NCI-H2196 (cell line): Measurements from ENCODE around the gene BMP8B.
"Not testable (repeated sequence)": the region's sequence is repeated elsewhere in the genome, so short reads cannot be mapped to it uniquely, and the experiment has no call there.

Experiments used
- DNase-seq: peaks from one replicate; lab custom pipeline; 2025; ENCODE audit not compliant: unreplicated experiment; lab: John Stamatoyannopoulos, UW

BMP8B gene

GRCh38 chr1:39779137-39779536 is 9.5 kb downstream of the BMP8B start:
- DNase-seq = no peak

DNA sequence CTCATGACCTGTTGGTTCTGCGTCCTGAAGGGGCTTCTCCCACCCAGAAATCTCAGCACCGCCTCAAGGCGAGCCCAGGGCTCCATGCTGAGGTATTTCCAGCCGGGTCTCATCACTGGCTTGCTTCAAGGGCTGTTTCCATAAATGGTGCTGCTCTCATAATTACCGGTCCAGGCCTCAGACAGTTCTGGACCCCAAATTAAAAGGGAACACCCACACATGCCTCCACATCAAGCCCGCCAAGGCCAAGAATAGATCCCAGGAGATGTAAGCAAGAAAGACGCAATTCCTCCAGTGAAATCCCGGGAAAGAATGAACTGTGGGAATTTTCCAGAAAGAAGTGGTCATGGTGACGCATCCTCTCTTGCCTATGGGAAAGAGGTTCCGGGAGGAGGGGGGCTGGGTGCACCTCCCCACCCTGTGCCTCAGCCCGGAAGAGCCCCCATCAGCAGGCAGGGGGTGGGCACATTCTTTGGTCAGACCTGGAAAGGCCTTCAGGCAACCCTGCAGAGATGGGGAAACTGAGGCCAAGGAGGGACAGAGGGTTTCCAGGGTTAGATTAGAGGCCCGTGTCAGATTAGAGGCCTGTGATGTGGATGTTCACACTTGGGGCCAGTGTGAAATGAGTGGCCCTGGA is 10.1 kb downstream of the BMP8B start:
- DNase-seq = not testable (repeated sequence)

GRCh38 chr1:39777896-39778295 is 10.8 kb downstream of the BMP8B start:
- not testable (repeated sequence) for DNase-seq

- DNase-seq = no peak
Measured at GRCh38 chr1:39777306-39777705, 11.4 kb downstream of the BMP8B start.

DNA sequence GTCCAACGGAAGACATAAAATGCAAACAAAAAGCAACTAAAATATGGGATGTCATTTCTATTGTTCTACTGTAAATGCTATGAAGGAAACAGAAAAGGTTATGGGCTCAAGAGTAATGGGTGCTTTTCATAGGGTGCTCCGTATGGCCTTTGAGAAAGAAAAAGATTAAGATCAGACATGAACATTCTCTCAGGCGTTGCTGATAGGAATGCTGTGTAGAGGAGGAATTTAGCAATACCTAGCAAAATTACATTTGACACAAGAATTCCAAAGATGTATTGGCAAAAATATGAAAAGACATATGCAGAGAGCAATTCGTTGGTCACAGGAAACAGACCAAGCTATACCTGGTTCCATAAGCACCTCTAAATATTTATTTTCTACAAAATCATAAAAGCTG is 11.8 kb downstream of the BMP8B start:
- DNase-seq = no peak

GRCh38 chr1:39776400-39776713 is 12.3 kb downstream of the BMP8B start:
- DNase-seq = no peak

- DNase-seq = not testable (repeated sequence)
Measured at GRCh38 chr1:39775676-39776399, 12.8 kb downstream of the BMP8B start.

DNA sequence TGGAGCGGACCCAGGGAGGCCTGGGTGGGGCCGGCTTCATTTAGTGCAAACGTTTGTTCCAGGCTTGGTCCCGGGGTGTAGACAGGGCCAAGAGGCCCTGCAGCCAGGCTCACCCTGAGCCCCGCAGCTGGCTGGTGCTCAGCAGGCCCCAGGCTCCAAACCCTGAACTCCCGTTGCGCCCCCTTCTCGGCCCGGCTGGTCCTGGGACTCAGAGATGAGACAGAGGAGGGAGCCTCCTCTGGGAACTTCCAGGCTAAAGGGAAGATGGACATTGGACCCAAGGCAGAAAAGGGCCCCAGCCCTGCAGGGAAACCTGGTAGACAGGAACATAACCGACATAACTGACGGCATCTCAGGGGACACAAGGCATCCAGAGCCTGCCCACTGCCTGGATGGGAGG is 13.5 kb downstream of the BMP8B start:
- DNase-seq = not testable (repeated sequence)

GRCh38 chr1:39773369-39773979 is 15.2 kb downstream of the BMP8B start:
- DNase-seq = not testable (repeated sequence)

DNA sequence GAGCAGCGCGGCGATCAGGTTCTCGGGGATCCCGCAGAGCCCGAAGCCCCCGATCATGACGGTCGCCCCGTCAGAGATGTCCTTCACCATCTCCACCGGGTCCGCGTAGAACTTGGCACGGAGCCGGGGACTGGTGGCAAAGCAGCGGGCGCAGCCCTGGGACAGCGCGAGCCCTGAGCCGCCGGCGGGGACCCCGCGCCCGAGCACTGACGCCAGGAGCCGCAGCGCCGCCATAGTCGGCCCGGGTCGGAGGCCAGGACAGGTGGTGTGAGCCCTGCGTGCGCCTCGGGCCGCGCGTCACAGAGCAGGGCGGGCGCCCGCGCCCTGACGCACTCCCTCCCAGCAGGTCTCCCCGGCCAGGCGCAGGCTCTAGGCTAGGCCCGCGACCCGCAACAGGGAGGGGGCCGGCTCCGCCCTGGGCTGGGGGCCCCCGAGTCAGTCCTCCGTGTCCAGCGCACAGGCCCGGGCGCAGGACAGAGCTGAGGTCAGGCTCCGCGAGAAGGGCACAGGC is 17.6 kb downstream of the BMP8B start, which contains the start of gene OXCT2:
TSS of gene OXCT2 (minus strand) at position 327 of the 511 bp plus-strand sequence. CDS start at position 234, 93 bp downstream.
- DNase-seq = not testable (repeated sequence)

DNA sequence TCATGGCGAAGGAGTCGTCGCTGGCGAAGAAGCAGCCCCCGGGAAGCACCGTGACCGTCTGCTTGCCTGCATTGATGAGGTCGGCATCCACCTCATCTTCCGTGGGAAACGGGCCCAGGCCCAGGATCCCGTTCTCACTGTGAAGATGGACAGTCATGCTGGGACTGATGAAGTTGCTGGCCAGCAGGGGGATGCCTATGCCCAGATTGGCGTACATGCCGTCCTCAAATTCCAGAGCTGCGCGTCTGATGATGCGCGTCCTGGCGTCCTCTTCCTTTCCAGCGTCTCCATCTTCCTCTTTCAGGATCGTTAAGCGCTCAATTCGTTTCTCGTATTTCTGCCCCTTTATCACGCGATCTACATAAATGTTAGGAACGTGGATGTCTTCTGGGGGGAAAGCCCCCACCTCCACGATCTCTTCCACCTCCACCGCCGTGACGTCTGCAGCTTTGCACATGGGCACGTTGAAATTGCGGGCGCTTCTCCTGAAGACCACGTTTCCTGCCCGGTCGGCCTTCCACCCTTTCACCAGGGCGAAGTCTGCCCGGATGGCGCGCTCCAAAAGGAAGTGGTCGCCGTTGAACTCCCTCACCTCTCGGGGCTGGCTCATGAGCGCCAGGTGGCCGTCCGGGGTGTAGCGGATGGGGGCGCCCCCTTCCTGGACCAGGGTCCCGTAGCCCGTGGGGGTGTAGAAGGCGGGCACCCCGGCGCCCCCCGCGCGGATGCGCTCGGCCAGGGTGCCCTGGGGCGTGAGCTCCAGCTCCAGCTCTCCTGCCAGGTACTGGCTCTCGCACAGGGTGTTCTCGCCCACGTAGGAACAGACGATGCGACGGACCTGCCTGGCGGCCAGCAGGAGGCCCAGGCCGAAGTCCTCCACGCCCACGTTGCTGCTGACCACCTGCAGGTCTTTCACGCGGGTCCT is 18.3 kb downstream of the BMP8B start:
- DNase-seq = not testable (repeated sequence)

DNA sequence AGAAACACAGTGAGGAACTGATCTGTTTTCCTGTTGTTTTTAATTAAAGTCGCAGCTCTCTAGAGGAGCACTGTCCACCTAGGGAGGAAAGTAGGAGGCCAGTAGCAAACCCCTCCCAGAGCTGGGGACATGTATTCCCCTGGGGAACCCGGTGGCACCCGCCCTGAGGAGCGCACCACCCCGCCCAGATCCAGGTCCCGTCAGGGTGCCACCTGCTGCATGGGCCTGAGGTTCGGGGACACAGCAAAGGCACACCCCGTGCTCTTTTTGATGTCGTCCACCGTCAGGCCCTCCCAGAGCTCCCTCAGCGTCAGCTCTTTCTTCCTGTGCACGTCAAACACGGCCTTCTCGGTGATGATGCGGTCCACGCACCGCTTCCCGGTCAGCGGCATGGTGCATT is 19.2 kb downstream of the BMP8B start:
- DNase-seq = not testable (repeated sequence)

GRCh38 chr1:39766466-39766865 is 22.2 kb downstream of the BMP8B start:
- DNase-seq = not testable (repeated sequence)

DNA sequence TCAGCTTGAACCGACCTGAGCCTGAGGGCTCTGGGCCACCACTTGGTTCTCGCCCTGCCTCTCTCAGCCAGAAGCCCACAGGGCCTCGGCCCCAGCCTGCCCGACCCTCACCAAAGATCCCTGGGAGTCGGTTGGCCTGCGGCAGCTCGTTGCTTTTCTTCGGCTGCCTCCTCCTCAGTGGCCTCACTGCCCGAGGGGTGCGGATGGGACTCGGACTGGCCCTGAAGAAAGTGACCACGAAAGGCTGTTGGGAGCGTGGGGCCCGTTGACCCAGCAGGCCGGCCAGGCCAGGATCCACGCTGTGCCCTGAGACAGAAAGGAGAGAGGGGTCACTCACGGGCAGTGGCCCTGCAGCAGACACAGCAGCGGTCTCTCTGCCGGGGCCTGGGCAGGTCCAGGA is 24.2 kb downstream of the BMP8B start:
- not testable (repeated sequence) for DNase-seq

DNA sequence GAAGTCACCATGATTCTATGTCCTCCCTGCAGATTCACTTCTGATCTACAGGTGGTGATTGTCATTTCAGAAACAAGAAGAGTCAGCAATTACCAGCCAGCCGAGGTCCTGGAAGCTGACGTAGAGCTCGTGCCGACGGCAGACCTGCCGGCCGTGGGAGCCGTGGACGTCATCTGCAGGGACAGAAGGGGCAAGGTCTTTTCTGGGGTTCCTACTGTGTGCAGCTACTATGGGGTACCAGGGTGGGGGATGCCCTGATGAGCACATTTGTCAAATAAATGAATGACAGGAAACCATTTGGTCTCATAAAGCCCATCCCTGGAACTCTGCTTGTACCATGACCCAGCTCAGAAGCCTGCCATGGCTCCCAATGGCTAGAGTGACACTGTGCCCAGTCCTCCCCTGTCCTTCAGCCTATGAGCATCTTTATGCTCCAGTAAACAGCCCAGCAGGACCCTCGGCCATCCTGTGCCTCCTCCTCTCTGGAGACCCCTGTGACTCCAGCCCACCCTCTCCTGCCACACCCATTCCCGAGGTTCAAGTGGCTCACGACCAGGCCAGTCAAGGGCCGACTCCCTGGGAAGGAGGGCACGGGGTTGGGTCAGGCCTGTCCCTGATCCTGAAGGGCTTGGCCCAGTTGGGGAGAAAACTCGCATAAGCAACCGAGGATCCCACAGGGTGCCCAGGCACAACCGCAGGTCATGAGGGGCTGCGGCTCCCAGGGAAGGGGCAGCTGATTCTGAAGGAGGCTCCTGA is 24.9 kb downstream of the BMP8B start:
- DNase-seq = not testable (repeated sequence)

GRCh38 chr1:39762550-39763540 is 25.8 kb downstream of the BMP8B start:
- DNase-seq = no peak

DNA sequence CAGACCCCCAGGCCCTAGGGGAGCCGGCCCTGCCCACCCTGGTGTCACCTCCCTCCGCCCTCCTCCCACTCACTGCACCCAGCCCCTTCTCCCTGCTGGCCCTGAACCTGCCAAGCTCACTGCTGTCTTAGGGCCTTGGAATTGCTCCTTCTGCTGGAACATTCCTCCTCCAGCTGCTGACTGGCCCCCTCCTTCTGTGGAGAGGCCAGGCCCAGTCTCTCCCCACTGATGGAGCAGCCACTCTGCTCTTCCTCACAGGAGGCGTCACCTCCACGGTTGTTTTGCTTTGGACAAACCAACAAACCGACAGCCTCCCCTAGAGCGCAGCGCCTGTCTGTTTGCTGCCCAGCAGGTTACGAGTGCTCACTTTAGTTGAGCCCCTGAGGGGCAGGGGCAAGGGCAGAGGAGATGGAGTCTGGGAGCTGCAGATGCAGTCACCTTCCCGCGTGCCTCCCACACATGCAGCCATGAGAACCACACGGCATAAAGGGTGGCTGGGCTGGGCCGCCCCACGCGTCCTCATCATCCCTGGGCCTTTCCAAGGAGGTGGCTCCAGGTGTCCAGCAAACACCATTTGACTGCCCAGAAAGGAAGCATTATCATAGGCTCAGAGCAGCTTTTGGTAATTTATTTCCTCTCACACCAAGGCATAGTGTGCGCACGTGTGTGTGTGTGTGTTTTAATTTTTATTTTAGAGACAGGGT is 27.0 kb downstream of the BMP8B start:
- no peak for DNase-seq

DNA sequence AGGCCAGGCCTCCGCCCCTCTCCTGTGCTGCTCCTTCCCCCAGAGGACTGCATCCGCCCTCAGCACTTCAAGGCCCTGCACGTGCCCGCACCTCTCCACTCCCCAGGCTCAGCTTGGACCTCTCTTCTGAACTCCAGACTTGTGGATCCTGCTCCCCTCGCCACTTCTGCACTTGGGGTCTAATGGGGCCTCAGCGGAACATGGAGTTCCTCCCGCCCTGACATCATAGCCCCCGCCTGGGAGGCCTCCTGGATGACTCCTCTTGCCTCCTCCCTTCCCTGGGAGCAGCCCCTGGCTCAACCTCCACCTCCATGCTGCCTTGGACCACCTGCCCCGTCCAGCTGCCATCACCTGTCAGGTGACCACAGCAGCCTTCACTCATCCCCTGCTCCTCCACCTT is 27.6 kb downstream of the BMP8B start:
- DNase-seq = no peak
